Keratinocyte (primary cell): ENCODE data around the gene SERPINE2. TPM values are rescaled to one million over a fixed set of nuclear protein-coding genes. Genes with fewer than 3 reads are reported as not detected.

Experiments
- DNase-seq: peaks from one replicate; pipeline ENCODE4 v3.0.0-alpha.2; 2011; ENCODE audit warnings: low read depth, missing footprints, low spot score
- FAIRE-seq: peaks from 2 replicates; lab custom pipeline; 2011; peaks lifted over from hg19 to GRCh38; lab: Jason Lieb, UNC
- H2AFZ ChIP-seq: 2 replicates; pipeline ENCODE4 v1.6.0; 2012; ENCODE audit warnings: low read length, control low read depth, inconsistent platforms; ENCODE audit not compliant: control insufficient read depth
- H3K27ac ChIP-seq: 2 replicates; pipeline ENCODE4 v1.5.1; 2011; ENCODE audit warnings: low read length; ENCODE audit not compliant: control insufficient read depth, insufficient read depth
- H3K27me3 ChIP-seq: 3 replicates; pipeline ENCODE4 v1.6.0; 2011; ENCODE audit warnings: low read length; ENCODE audit not compliant: control insufficient read depth, insufficient read depth; ENCODE audit errors: extremely low read depth
- H3K36me3 ChIP-seq, 2 experiments: 2 replicates in 1 of 2; 3 replicates in 1 of 2; pipeline ENCODE4 v1.5.1; 2011; ENCODE audit warnings: low read length in 2 of 2, mild to moderate bottlenecking in 1 of 2; ENCODE audit not compliant: control insufficient read depth in 2 of 2, insufficient read depth in 2 of 2; ENCODE audit errors: extremely low read depth in 1 of 2
- H3K4me1 ChIP-seq: 3 replicates; pipeline ENCODE4 v1.5.1; 2011; ENCODE audit warnings: low read length; ENCODE audit not compliant: control insufficient read depth, insufficient read depth; ENCODE audit errors: extremely low read depth
- H3K4me2 ChIP-seq: 3 replicates; pipeline ENCODE4 v1.6.0; 2011; ENCODE audit warnings: low read depth, low read length; ENCODE audit not compliant: control insufficient read depth, insufficient read depth; ENCODE audit errors: extremely low read depth
- H3K4me3 ChIP-seq, 3 experiments: fragments of 200-600 bp in 1 of 3; sonication (generic) in 1 of 3; 2 replicates in 2 of 3; 3 replicates in 1 of 3; pipeline ENCODE4 v1.5.1; 2011 to 2016; ENCODE audit warnings: low read length in 3 of 3, mild to moderate bottlenecking in 3 of 3, control low read depth in 2 of 3, inconsistent platforms in 1 of 3, low read depth in 1 of 3, mixed read lengths in 1 of 3, mixed run types in 1 of 3, moderate library complexity in 1 of 3; ENCODE audit not compliant: control insufficient read depth in 2 of 3, insufficient read depth in 2 of 3; ENCODE audit errors: extremely low read depth in 1 of 3
- H3K79me2 ChIP-seq: 2 replicates; pipeline ENCODE4 v1.6.0; 2012; ENCODE audit warnings: low read length; ENCODE audit not compliant: control insufficient read depth, insufficient read depth
- H3K9ac ChIP-seq: 3 replicates; pipeline ENCODE4 v1.6.0; 2011; ENCODE audit warnings: low read length; ENCODE audit not compliant: control insufficient read depth, insufficient read depth; ENCODE audit errors: extremely low read depth
- H3K9me1 ChIP-seq: 3 replicates; pipeline ENCODE4 v1.6.0; 2011; ENCODE audit warnings: low read length; ENCODE audit not compliant: control insufficient read depth, insufficient read depth; ENCODE audit errors: extremely low read depth
- H3K9me3 ChIP-seq: 2 replicates; pipeline ENCODE4 v1.5.1; 2012; ENCODE audit warnings: low read depth, low read length; ENCODE audit not compliant: control insufficient read depth
- H4K20me1 ChIP-seq: 3 replicates; pipeline ENCODE4 v1.6.0; 2011; ENCODE audit warnings: low read length; ENCODE audit not compliant: control insufficient read depth, insufficient read depth; ENCODE audit errors: extremely low read depth
- CTCF ChIP-seq, 3 experiments: IDR thresholded peaks in 1 of 3; conservative IDR thresholded peaks in 1 of 3; optimal IDR thresholded peaks in 1 of 3; 2 replicates in 2 of 3; 3 replicates in 1 of 3; pipeline versions ENCODE3 to v1.5.1; 2011; ENCODE audit warnings: low read length in 3 of 3, mild to moderate bottlenecking in 3 of 3, moderate library complexity in 2 of 3, control low read depth in 1 of 3, inconsistent platforms in 1 of 3; ENCODE audit not compliant: insufficient read depth in 2 of 3; ENCODE audit errors: extremely low read depth in 1 of 3
- EZH2 ChIP-seq: IDR thresholded peaks from one replicate; pipeline ENCODE4 v1.6.1; 2012; ENCODE audit warnings: inconsistent platforms, mild to moderate bottlenecking, low read length, moderate library complexity
- dilution Hi-C: fragments of 300-500 bp; cut with MboI; formaldehyde crosslinking; loops from one replicate; pipeline ENCODE4 v1.7.0; 2020; ENCODE audit warnings: low sequenced_read_pairs; ENCODE audit not compliant: extremely low pct_ligation_motif_present
- polyA plus RNA-seq, 5 experiments: library from polyadenylated mRNA; depleted of rRNA in 3 of 5; stranded (reverse) in 3 of 5; stranded (forward) in 1 of 5; unstranded in 1 of 5; fragments of >200 nt; gene quantifications; 1 replicate in 1 of 5; 2 replicates in 3 of 5; 3 replicates in 1 of 5; pipeline versions ENCODE4 v1.2.1 to v1.2.3, GENCODE V29; 2011 to 2012; ENCODE audit warnings: missing spikeins in 2 of 5, low read depth in 1 of 5, low replicate concordance in 1 of 5

The SERPINE2 gene
- polyA plus RNA-seq, 1 donor (not counting 4 experiments of a cell fraction or from before 2014, with no cell fraction given) = 306 TPM

- dilution Hi-C loops = no loop called here
- Histone ChIP-seq H3K4me3 (no peak overlapping the region), H3K4me1 (peaks cover 22% of the 10 kb centered on the region), H3K36me3 (peaks cover 5 to 6% of the 10 kb centered on the region in 2 experiments), H4K20me1 (peaks cover 6% of the 10 kb centered on the region), H3K9ac (no peak overlapping the region), H2AFZ (no peak overlapping the region), H3K79me2 (peaks cover 28% of the 10 kb centered on the region), H3K27me3 (no peaks in the 10 kb centered on the region), H3K4me2 (no peak overlapping the region), H3K9me3 (no peaks in the 10 kb centered on the region), H3K27ac (no peak overlapping the region), H3K9me1 (peaks cover 3% of the 10 kb centered on the region)
- FAIRE-seq (no peak), DNase-seq (no peak)
- TF ChIP-seq CTCF (optimal IDR thresholded peaks at IDR 0.05 in 1 of 3, IDR thresholded peaks at IDR 0.05 in 1 of 3, conservative IDR thresholded peaks at IDR 0.05 in 1 of 3; ENCODE audit: extremely low read depth in 1 of 3, insufficient read depth in 2 of 3, low read length in 3 of 3) (no peak), EZH2 (no peak)
Measured at GRCh38 chr2:224040753-224041152, 1.7 kb upstream of the SERPINE2 start.

GRCh38 chr2:224039770-224040440 lies 819 bp upstream of the SERPINE2 start:
- no peaks in the 10 kb centered on the region for H3K27me3 ChIP-seq
- peaks cover 3% of the 10 kb centered on the region for H3K9me1 ChIP-seq
- H3K27ac ChIP-seq = no peak overlapping the region
- peaks cover 36% of the 10 kb centered on the region for H3K79me2 ChIP-seq
- H3K4me2 ChIP-seq = peak overlapping the region; percentile 79
- H3K9ac ChIP-seq = peak overlapping the region; percentile 56
- peaks cover 8% of the 10 kb centered on the region for H4K20me1 ChIP-seq
- TF ChIP-seq CTCF (optimal IDR thresholded peaks at IDR 0.05 in 1 of 3, IDR thresholded peaks at IDR 0.05 in 1 of 3, conservative IDR thresholded peaks at IDR 0.05 in 1 of 3; ENCODE audit: extremely low read depth in 1 of 3, insufficient read depth in 2 of 3, low read length in 3 of 3) (no peak), EZH2 (no peak)
- H3K36me3 ChIP-seq = peaks cover 7 to 8% of the 10 kb centered on the region in 2 experiments
- no peaks in the 10 kb centered on the region for H3K9me3 ChIP-seq
- DNase-seq (no peak), FAIRE-seq (peak; percentile 32)
- H3K4me1 ChIP-seq = peaks cover 26% of the 10 kb centered on the region
- H2AFZ ChIP-seq = peak overlapping the region; percentile 73
- peak overlapping the region; percentile 54 to 87 (median 56) for H3K4me3 ChIP-seq
- dilution Hi-C loops = no loop called here
